Suprapubic skin (tissue), 3 donors: Measurements from ENCODE around the gene PPP1R10.
"Not testable (repeated sequence)": the region's sequence is repeated elsewhere in the genome, so short reads cannot be mapped to it uniquely, and the experiment has no call there.

Experiments used
- CTCF ChIP-seq, 2 donors: fragments of 200-600 bp in 1 of 2; fragments of 450-650 bp in 1 of 2; sonication (generic) in 1 of 2; IDR thresholded peaks; one replicate each; pipeline ENCODE4 v1.5.1; 2016 to 2019; ENCODE audit warnings: antibody characterized with exemption in 2 of 2, mild to moderate bottlenecking in 1 of 2, moderate library complexity in 1 of 2
- EP300 ChIP-seq: sonication (generic); formaldehyde crosslinking; IDR thresholded peaks from one replicate; pipeline ENCODE4 v1.6.1; 2017; ENCODE audit warnings: antibody characterized with exemption

DNA sequence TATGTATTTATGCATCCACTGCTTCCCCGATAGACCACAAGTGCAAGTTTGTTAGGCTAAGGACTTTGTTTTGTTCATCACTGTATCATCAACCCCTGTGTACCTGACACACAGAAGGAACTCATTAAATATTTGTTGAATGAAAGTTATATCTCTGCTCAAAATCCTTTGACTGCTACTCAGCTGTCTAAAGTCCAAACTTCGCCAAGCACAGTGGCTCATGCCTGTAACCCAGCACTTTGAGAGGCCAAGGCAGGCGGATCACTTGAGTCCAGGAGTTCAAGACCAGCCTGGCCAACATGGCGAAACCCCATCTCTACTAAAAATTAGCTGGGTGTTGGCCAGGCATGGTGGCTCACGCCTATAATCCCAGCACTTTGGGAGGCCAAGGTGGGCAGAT, 40.9 kb upstream of the PPP1R10 start:
- TF ChIP-seq EP300; CTCF (IDR thresholded peaks at IDR 0.05): not testable (repeated sequence)
